Kidney epithelial cell (primary cell): Measurements from ENCODE around the gene FAM83C. TPM values are rescaled to one million over a fixed set of nuclear protein-coding genes. Genes with fewer than 3 reads are reported as not detected.

Experiments
- DNase-seq: peaks from one replicate; pipeline ENCODE4 v3.0.0-alpha.2; 2010; ENCODE audit warnings: low read depth
- H3K27me3 ChIP-seq: 2 replicates; pipeline ENCODE4 v1.6.0; 2011; ENCODE audit warnings: low read length; ENCODE audit not compliant: control insufficient read depth, insufficient read depth
- H3K36me3 ChIP-seq: 2 replicates; pipeline ENCODE4 v1.5.1; 2011; ENCODE audit warnings: low read length; ENCODE audit not compliant: control insufficient read depth, insufficient read depth
- H3K4me3 ChIP-seq: 2 replicates; pipeline ENCODE4 v1.5.1; 2011; ENCODE audit warnings: low read depth, mild to moderate bottlenecking, control low read depth, low read length
- total RNA-seq: library from RNA; depleted of rRNA; stranded (reverse); fragments of >200 nt; gene quantifications from 2 replicates; pipeline ENCODE4 v1.2.3, GENCODE V29; 2015
- TF ChIP-seq, protein P1 (sequence below): IDR thresholded peaks from 2 replicates; pipeline ENCODE4 v1.5.1; 2011; ENCODE audit warnings: mild to moderate bottlenecking, moderate library complexity, low read length, control low read depth, inconsistent platforms; ENCODE audit not compliant: insufficient read depth, poor library complexity, severe bottlenecking

FAM83C gene
- total RNA-seq, 1 donor from 2014 or later: not detected

DNA sequence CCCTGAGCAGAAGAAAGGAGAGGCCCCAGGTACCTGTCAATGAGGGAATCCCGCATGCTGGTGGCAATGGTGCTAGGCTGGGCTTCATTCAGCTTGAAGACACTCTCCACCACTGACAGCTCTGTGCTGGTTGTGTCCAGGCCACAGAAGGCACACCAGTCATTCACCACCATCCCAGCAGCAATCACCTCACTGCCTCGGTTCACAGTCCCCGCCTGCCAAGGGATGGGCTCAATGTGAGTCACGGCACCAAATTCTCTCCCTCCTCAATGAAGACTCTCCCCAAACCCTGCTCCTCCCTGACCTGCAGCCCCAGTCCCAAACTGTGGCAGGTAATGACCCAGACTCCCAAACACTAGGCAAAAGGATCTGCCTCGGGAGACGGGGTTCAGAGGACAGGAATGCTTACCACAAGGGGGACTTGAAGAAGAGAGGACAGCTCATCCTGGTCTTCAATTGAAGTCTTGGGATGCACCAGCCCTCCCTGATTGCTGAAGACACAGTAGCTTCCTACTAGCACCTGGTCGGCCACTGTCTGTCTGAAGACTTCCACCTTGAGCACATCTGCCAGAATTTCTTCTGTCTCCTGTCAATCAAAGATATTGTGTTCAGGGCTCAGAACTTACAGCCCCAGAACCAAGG lies 12.6 kb downstream of the FAM83C start:
- DNase-seq: no peak
- Histone ChIP-seq H3K27me3 (no peaks in the 10 kb centered on the region), H3K36me3 (peaks cover 8% of the 10 kb centered on the region), H3K4me3 (no peak overlapping the region)
- TF ChIP-seq, protein P1, sequence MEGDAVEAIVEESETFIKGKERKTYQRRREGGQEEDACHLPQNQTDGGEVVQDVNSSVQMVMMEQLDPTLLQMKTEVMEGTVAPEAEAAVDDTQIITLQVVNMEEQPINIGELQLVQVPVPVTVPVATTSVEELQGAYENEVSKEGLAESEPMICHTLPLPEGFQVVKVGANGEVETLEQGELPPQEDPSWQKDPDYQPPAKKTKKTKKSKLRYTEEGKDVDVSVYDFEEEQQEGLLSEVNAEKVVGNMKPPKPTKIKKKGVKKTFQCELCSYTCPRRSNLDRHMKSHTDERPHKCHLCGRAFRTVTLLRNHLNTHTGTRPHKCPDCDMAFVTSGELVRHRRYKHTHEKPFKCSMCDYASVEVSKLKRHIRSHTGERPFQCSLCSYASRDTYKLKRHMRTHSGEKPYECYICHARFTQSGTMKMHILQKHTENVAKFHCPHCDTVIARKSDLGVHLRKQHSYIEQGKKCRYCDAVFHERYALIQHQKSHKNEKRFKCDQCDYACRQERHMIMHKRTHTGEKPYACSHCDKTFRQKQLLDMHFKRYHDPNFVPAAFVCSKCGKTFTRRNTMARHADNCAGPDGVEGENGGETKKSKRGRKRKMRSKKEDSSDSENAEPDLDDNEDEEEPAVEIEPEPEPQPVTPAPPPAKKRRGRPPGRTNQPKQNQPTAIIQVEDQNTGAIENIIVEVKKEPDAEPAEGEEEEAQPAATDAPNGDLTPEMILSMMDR: no peak

DNA sequence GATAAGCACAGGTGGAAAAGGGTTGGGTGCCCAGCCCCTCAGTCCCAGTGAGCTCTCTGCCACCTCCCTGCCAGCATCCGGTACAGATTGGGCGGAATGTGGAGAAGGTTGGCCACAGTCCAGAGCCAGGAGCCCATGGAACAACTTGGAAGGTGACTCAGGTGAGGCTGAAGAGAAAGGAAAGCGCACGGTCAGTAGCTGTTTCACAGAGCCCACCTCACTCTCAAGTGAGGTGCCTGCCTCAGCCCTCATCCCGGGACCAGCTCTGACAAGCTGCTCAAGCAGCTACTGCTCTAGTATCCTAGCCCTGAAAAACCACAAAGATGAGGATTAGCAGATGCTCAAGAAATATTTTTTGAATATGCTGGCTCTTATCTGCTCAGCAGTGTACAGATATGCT lies 13.2 kb downstream of the FAM83C start:
- Histone ChIP-seq H3K36me3 (peaks cover 8% of the 10 kb centered on the region), H3K27me3 (no peaks in the 10 kb centered on the region), H3K4me3 (no peak overlapping the region)
- TF ChIP-seq, protein P1: no peak
- DNase-seq: no peak

DNA sequence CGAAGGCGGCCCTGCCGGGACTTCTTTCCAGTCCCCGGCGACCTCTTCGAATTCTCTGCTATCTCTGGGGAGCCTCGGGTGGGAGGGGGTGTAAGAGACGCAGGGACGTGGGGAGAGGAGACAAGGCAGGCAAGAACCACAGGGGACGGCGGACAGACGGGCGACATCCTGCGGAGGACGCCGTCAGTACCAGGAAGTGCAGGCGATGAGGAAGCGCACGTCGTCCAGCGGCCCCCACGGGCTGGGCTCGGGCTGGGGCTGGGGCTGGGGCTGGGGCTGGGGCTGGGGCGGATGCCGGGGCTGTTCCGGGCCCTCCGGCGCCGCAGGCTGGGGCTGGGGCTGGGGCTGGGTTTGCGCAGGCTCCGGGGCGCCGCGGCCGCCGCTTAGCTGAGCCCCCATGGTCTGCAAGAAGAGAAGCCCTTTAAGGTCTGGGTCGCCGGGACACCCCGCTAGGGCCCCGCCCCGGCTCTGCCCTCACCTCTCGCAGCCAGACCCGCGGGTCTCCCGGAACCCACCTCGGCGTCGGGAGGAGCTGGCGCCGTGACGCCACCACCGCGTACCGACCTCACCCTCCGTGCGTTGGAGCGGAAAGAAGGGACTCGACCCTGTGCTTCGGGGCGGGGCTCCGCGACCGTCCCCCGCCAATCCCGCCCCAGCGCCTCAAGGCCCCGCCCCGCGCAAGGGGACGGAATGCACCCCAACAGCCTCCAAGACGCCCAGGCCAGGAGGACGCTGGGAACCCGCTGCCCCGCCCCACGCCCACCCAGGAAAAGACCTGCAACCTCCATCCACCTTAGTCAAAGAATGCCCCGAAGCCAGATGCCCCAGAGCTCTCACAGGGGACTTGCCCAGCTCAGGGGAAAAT lies 14.5 kb downstream of the FAM83C start, which contains the start of gene MMP24OS:
Gene MMP24OS, minus strand, starts transcription at position 592 of the 865 bp plus-strand sequence. Its CDS starts 193 bp downstream, at position 399.
- Histone ChIP-seq H3K4me3 (peak within 1 kb of the TSS; percentile 78), H3K36me3 (peaks cover 8% of the 10 kb centered on the region), H3K27me3 (no peaks in the 10 kb centered on the region)
- DNase-seq: no peak
- TF ChIP-seq, protein P1: peak; percentile 33

DNA sequence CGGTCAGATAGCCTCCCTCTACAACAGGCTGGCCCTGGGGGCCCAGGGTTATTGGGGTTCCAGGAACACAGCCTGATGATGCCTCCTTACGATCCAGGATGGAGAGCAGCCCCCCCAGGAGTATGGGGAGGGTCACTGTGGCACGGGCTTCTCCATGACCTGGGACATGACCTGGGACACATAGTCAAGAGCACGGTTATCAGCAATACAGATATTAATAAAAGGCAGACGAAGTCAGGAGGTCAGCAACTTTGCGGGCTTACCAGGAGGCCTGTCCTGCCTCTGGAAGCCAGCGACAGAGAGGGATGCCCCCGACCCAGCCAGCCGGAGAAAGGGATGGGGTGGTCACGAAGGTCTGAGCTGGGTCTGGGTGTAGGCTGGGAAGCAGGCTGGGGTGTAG lies 15.1 kb downstream of the FAM83C start:
- no peak for DNase-seq
- H3K27me3 ChIP-seq: no peaks in the 10 kb centered on the region
- H3K4me3 ChIP-seq: peak overlapping the region; percentile 78
- peaks cover 8% of the 10 kb centered on the region for H3K36me3 ChIP-seq
- TF ChIP-seq, protein P1: no peak

DNA sequence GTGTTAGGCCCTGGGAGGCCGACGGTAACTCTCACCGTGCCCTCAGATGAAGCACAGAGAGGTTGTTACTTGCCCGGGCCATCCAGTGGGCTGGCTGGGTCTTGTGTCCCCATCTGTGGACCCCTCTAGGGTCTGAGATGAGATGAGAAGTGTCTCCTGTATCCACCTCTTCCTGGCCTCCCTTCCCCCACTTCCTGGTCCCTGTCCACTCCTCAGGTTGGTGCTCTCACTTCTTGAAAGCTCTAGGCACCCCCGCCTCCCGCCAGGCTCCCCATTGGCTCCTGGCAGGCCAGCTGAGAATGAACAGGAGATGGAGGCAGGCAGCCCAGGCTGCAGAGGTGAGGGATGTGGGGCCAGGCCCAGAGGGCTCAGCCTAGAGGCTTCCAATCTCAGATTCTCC lies 15.8 kb downstream of the FAM83C start:
- TF ChIP-seq, protein P1: no peak
- H3K4me3 ChIP-seq: no peak overlapping the region
- DNase-seq: no peak
- peaks cover 8% of the 10 kb centered on the region for H3K36me3 ChIP-seq
- H3K27me3 ChIP-seq: no peaks in the 10 kb centered on the region
